ENCODE measurements around the gene NENF.
"Not testable (repeated sequence)": the region's sequence is repeated elsewhere in the genome, so short reads cannot be mapped to it uniquely, and the experiment has no call there.

NENF gene

GRCh38 chr1:212479188-212479587, 46.5 kb downstream of the NENF start:
- Histone ChIP-seq H3K4me1 (ENCODE audit: control insufficient read depth in 2 of 2, insufficient read depth in 2 of 2, low read length in 2 of 2) (peaks cover 6 to 17% of the 10 kb centered on the region in 2 donors), H3K27me3 (ENCODE audit: control insufficient read depth in 2 of 2, insufficient read depth in 2 of 2, low read length in 2 of 2) (no peaks in the 10 kb centered on the region), H3K9me3 (ENCODE audit: control insufficient read depth in 2 of 2, low read length in 2 of 2) (no peaks in the 10 kb centered on the region), H3K27ac (ENCODE audit: low read depth in 2 of 2, low read length in 2 of 2) (no peak overlapping the region), H3K36me3 (ENCODE audit: control insufficient read depth in 2 of 2, insufficient read depth in 2 of 2, low read length in 2 of 2) (no peaks in the 10 kb centered on the region), H3K4me3 (ENCODE audit: low read length in 2 of 2) (no peak overlapping the region), H3K9ac (ENCODE audit: low read depth in 1 of 2, low read length in 2 of 2) (no peak overlapping the region)

GRCh38 chr1:212480711-212481437, 48.2 kb downstream of the NENF start:
- H3K4me3 ChIP-seq (ENCODE audit: low read length in 2 of 2); H3K9me3 ChIP-seq (ENCODE audit: control insufficient read depth in 2 of 2, low read length in 2 of 2): not testable (repeated sequence)

DNA sequence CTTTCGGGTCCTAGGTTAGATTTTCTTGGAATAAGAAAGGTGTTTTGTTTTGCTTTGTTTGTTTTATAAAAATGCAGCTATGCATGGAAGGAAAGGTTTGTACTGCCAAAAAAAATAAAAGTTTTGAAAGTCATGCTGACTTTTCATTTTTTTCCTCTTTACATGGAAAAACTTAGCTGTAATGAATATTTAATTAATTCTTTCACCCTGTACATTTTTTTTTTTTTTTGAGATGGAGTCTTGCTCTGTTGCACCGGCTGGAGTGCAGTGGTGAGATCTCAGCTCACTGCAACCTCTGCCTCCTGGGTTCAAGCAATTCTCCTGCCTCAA, 48.7 kb downstream of the NENF start:
- peaks cover 9 to 24% of the 10 kb centered on the region in 2 donors for H3K4me1 ChIP-seq (ENCODE audit: control insufficient read depth in 2 of 2, insufficient read depth in 2 of 2, low read length in 2 of 2)
- H3K36me3 ChIP-seq (ENCODE audit: control insufficient read depth in 2 of 2, insufficient read depth in 2 of 2, low read length in 2 of 2): no peaks in the 10 kb centered on the region
- H3K4me3 ChIP-seq (ENCODE audit: low read length in 2 of 2): no peak overlapping the region
- H3K9ac ChIP-seq (ENCODE audit: low read depth in 1 of 2, low read length in 2 of 2): no peak overlapping the region
- no peaks in the 10 kb centered on the region for H3K9me3 ChIP-seq (ENCODE audit: control insufficient read depth in 2 of 2, low read length in 2 of 2)
- no peak overlapping the region for H3K27ac ChIP-seq (ENCODE audit: low read depth in 2 of 2, low read length in 2 of 2)
- H3K27me3 ChIP-seq (ENCODE audit: control insufficient read depth in 2 of 2, insufficient read depth in 2 of 2, low read length in 2 of 2): no peaks in the 10 kb centered on the region

More at GRCh38 chr1:212480711-212481437, 48.2 kb downstream of the NENF start:
- H3K27me3 ChIP-seq (ENCODE audit: control insufficient read depth in 2 of 2, insufficient read depth in 2 of 2, low read length in 2 of 2); H3K9ac ChIP-seq (ENCODE audit: low read depth in 1 of 2, low read length in 2 of 2); H3K27ac ChIP-seq (ENCODE audit: low read depth in 2 of 2, low read length in 2 of 2); H3K36me3 ChIP-seq (ENCODE audit: control insufficient read depth in 2 of 2, insufficient read depth in 2 of 2, low read length in 2 of 2): not testable (repeated sequence)
- peaks cover 9 to 21% of the 10 kb centered on the region in 2 donors for H3K4me1 ChIP-seq (ENCODE audit: control insufficient read depth in 2 of 2, insufficient read depth in 2 of 2, low read length in 2 of 2)

GRCh38 chr1:212482006-212482636, 49.4 kb downstream of the NENF start:
- Histone ChIP-seq H3K4me3 (ENCODE audit: low read length in 2 of 2) (no peak overlapping the region), H3K9ac (ENCODE audit: low read depth in 1 of 2, low read length in 2 of 2) (no peak overlapping the region), H3K4me1 (ENCODE audit: control insufficient read depth in 2 of 2, insufficient read depth in 2 of 2, low read length in 2 of 2) (peaks cover 9 to 25% of the 10 kb centered on the region in 2 donors), H3K27ac (ENCODE audit: low read depth in 2 of 2, low read length in 2 of 2) (peak overlapping the region; percentile 16 to 54), H3K36me3 (ENCODE audit: control insufficient read depth in 2 of 2, insufficient read depth in 2 of 2, low read length in 2 of 2) (no peaks in the 10 kb centered on the region), H3K27me3 (ENCODE audit: control insufficient read depth in 2 of 2, insufficient read depth in 2 of 2, low read length in 2 of 2) (no peaks in the 10 kb centered on the region), H3K9me3 (ENCODE audit: control insufficient read depth in 2 of 2, low read length in 2 of 2) (no peaks in the 10 kb centered on the region)

GRCh38 chr1:212482637-212483441, 50.1 kb downstream of the NENF start:
- H3K36me3 ChIP-seq (ENCODE audit: control insufficient read depth in 2 of 2, insufficient read depth in 2 of 2, low read length in 2 of 2): no peaks in the 10 kb centered on the region
- no peak overlapping the region for H3K9ac ChIP-seq (ENCODE audit: low read depth in 1 of 2, low read length in 2 of 2)
- H3K9me3 ChIP-seq (ENCODE audit: control insufficient read depth in 2 of 2, low read length in 2 of 2): no peaks in the 10 kb centered on the region
- H3K27me3 ChIP-seq (ENCODE audit: control insufficient read depth in 2 of 2, insufficient read depth in 2 of 2, low read length in 2 of 2): no peaks in the 10 kb centered on the region
- H3K4me1 ChIP-seq (ENCODE audit: control insufficient read depth in 2 of 2, insufficient read depth in 2 of 2, low read length in 2 of 2): peaks cover 7 to 20% of the 10 kb centered on the region in 2 donors
- peak overlapping the region; percentile 54 to 77 for H3K27ac ChIP-seq (ENCODE audit: low read depth in 2 of 2, low read length in 2 of 2)
- no peak overlapping the region for H3K4me3 ChIP-seq (ENCODE audit: low read length in 2 of 2)

DNA sequence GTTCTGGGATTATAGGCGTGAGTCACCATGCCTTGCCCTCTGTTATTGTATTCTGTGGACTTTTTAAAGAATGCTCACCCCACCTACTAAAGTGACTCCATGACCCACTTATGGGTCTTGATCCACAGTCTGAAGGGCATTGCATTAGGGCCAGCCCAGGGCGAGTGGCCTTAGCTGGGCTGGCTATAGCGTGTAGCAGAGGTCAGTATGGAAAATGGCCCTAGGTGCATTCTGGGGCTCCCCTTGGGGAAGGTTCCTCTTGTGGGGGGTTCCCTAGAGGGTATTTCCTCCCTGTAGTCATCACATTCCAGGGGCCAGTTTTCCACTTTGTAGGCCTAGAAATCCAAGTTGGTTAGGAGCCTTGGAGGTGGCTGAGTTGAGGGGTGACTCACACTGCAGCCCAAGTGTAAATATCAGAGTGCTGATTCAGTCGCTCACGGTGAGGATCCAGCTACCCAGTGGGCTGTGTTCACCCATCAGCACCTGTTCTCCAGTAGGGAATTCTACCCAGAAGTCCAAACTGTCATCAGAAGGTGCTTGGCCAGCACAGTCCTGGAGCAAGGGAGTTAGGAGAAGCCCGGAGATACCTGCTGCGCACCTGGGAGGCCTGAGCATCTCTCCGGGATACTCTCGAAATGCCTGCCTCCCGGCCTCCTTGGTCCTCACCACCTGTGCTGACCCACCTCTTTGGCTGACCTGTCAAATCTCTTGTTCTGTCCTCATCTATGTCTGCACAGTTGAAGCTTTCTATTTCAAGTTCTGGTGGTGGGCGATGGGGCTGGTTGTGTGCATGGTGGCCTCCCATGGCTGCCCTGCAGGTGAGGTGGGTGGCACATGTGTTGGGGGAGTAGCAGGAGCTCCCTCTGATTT, 52.2 kb downstream of the NENF start:
- Histone ChIP-seq H3K9ac (ENCODE audit: low read depth in 1 of 2, low read length in 2 of 2) (no peak overlapping the region), H3K4me3 (ENCODE audit: low read length in 2 of 2) (no peak overlapping the region), H3K4me1 (ENCODE audit: control insufficient read depth in 2 of 2, insufficient read depth in 2 of 2, low read length in 2 of 2) (peaks cover 3 to 18% of the 10 kb centered on the region in 2 donors), H3K27me3 (ENCODE audit: control insufficient read depth in 2 of 2, insufficient read depth in 2 of 2, low read length in 2 of 2) (no peaks in the 10 kb centered on the region), H3K9me3 (ENCODE audit: control insufficient read depth in 2 of 2, low read length in 2 of 2) (no peaks in the 10 kb centered on the region), H3K36me3 (ENCODE audit: control insufficient read depth in 2 of 2, insufficient read depth in 2 of 2, low read length in 2 of 2) (no peaks in the 10 kb centered on the region), H3K27ac (ENCODE audit: low read depth in 2 of 2, low read length in 2 of 2) (no peak overlapping the region)

DNA sequence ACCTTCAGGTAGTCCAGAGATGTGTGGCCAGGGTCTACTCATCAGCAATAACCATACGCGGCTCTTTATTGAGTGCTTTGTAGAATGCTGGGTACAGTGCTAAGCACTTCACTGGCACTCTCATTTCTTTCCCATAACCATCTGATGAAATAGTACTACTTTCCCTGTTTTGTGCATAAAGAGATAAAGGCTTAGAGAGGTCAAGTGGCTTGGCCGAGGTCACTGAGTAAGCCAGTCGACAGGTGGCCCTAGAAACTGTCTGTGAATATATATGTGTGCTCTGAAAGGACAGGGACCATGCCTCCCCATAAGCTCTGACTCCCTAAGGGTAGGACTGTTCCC, 52.8 kb downstream of the NENF start:
- no peaks in the 10 kb centered on the region for H3K27me3 ChIP-seq (ENCODE audit: control insufficient read depth in 2 of 2, insufficient read depth in 2 of 2, low read length in 2 of 2)
- H3K36me3 ChIP-seq (ENCODE audit: control insufficient read depth in 2 of 2, insufficient read depth in 2 of 2, low read length in 2 of 2): no peaks in the 10 kb centered on the region
- no peaks in the 10 kb centered on the region for H3K9me3 ChIP-seq (ENCODE audit: control insufficient read depth in 2 of 2, low read length in 2 of 2)
- peaks cover 3 to 18% of the 10 kb centered on the region in 2 donors for H3K4me1 ChIP-seq (ENCODE audit: control insufficient read depth in 2 of 2, insufficient read depth in 2 of 2, low read length in 2 of 2)
- H3K27ac ChIP-seq (ENCODE audit: low read depth in 2 of 2, low read length in 2 of 2): peak overlapping the region in 1 of 2 donors; percentile 56
- H3K4me3 ChIP-seq (ENCODE audit: low read length in 2 of 2): no peak overlapping the region
- peak overlapping the region in 1 of 2 donors; percentile 21 for H3K9ac ChIP-seq (ENCODE audit: low read depth in 1 of 2, low read length in 2 of 2)

DNA sequence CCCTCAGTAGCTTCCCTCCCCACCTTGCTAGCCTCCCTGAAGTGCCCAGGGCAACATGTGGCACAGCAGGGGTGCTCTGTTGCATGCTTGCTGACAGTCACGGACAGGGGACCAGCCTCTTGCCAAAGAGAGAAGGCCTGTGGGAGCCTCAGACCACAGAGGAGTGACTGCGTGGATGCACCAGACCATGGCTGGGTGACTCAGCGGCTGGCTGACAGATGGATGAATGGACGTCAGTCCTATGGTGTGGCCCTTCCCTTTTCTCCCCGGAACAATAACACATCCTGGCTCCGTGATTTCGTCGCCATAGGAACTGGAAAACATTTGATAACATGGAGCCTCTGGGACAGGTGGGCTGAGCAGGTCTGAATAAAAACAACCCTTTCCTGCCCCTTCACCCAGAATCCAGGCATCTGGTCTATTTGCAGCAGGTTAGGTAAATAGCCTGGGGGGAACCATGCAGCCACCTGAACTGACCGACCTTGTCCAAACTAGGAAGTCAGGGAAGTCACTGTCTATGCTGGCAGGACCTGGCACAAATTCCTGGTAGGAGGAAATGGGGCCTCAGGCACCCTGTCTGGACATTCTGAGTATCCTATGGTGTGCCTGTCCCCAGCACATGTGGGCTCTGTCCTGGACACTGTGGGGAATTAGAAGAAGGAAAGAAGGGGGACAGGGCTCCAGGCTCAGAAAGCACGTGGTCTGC, 53.3 kb downstream of the NENF start:
- H3K9ac ChIP-seq (ENCODE audit: low read depth in 1 of 2, low read length in 2 of 2): peak overlapping the region in 1 of 2 donors; percentile 21
- H3K27me3 ChIP-seq (ENCODE audit: control insufficient read depth in 2 of 2, insufficient read depth in 2 of 2, low read length in 2 of 2): no peaks in the 10 kb centered on the region
- H3K4me1 ChIP-seq (ENCODE audit: control insufficient read depth in 2 of 2, insufficient read depth in 2 of 2, low read length in 2 of 2): peaks cover 3 to 18% of the 10 kb centered on the region in 2 donors
- H3K36me3 ChIP-seq (ENCODE audit: control insufficient read depth in 2 of 2, insufficient read depth in 2 of 2, low read length in 2 of 2): no peaks in the 10 kb centered on the region
- H3K9me3 ChIP-seq (ENCODE audit: control insufficient read depth in 2 of 2, low read length in 2 of 2): no peaks in the 10 kb centered on the region
- peak overlapping the region; percentile 17 to 56 for H3K27ac ChIP-seq (ENCODE audit: low read depth in 2 of 2, low read length in 2 of 2)
- H3K4me3 ChIP-seq (ENCODE audit: low read length in 2 of 2): no peak overlapping the region

- Histone ChIP-seq H3K36me3 (ENCODE audit: control insufficient read depth in 2 of 2, insufficient read depth in 2 of 2, low read length in 2 of 2) (no peaks in the 10 kb centered on the region), H3K9ac (ENCODE audit: low read depth in 1 of 2, low read length in 2 of 2) (no peak overlapping the region), H3K4me3 (ENCODE audit: low read length in 2 of 2) (no peak overlapping the region), H3K9me3 (ENCODE audit: control insufficient read depth in 2 of 2, low read length in 2 of 2) (no peaks in the 10 kb centered on the region), H3K27ac (ENCODE audit: low read depth in 2 of 2, low read length in 2 of 2) (peak overlapping the region; percentile 17 to 34), H3K27me3 (ENCODE audit: control insufficient read depth in 2 of 2, insufficient read depth in 2 of 2, low read length in 2 of 2) (no peaks in the 10 kb centered on the region), H3K4me1 (ENCODE audit: control insufficient read depth in 2 of 2, insufficient read depth in 2 of 2, low read length in 2 of 2) (peaks cover 3 to 18% of the 10 kb centered on the region in 2 donors)
Observed at GRCh38 chr1:212486619-212486975, 53.9 kb downstream of the NENF start.

Measured in mucosa of rectum (tissue), 2 donors.